Measurements from ENCODE around the gene TROAP.

The TROAP gene

DNA sequence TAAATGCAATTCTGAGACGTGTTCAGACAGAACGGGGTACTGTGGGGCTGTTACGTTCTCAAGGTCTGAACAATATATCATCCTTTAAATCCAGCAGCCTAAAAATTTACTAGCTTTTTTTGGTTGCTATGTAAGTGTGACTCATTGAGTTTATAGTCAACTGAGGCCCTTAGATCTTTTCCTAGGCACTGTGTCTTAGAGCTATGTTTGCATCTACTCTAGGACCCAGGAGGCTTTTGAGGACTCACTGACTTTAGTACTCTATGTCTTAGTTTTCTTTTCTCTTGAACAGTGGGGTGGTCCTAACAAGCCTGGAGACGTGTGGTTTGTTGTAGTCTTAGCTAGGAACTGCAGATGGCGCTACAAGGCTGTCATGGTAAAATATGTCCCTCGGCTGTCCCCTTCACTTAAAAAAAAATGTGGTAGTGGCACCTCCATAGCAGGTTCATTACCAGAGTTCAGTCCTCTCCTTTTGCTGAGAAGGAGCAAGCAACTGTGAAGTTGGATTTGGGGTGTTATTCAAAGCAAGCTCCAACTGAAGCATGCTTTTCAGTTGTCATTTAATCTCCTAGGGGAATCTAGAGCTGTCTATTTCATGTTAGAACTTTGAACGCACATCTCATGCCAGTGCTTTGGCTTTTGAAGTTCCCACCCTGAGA lies 35.6 kb downstream of the TROAP start (continued):
- TF ChIP-seq, protein P1, sequence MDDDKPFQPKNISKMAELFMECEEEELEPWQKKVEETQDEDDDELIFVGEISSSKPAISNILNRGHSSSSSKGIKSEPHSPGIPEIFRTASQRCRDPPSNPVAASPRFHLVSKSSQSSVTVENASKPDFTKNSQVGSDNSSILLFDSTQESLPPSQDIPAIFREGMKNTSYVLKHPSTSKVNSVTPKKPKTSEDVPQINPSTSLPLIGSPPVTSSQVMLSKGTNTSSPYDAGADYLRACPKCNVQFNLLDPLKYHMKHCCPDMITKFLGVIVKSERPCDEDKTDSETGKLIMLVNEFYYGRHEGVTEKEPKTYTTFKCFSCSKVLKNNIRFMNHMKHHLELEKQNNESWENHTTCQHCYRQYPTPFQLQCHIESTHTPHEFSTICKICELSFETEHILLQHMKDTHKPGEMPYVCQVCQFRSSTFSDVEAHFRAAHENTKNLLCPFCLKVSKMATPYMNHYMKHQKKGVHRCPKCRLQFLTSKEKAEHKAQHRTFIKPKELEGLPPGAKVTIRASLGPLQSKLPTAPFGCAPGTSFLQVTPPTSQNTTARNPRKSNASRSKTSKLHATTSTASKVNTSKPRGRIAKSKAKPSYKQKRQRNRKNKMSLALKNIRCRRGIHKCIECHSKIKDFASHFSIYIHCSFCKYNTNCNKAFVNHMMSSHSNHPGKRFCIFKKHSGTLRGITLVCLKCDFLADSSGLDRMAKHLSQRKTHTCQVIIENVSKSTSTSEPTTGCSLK (tag by site-specific recombination; IDR thresholded peaks at IDR 0.05), result no peak
- TF ChIP-seq IKZF3 (tag by site-specific recombination; IDR thresholded peaks at IDR 0.05), result no peak
- TF ChIP-seq ZNF777 (tag by site-specific recombination; IDR thresholded peaks at IDR 0.05; ENCODE audit: borderline replicate concordance), result no peak
- TF ChIP-seq, protein P2, sequence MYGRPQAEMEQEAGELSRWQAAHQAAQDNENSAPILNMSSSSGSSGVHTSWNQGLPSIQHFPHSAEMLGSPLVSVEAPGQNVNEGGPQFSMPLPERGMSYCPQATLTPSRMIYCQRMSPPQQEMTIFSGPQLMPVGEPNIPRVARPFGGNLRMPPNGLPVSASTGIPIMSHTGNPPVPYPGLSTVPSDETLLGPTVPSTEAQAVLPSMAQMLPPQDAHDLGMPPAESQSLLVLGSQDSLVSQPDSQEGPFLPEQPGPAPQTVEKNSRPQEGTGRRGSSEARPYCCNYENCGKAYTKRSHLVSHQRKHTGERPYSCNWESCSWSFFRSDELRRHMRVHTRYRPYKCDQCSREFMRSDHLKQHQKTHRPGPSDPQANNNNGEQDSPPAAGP (tag by site-specific recombination; IDR thresholded peaks at IDR 0.05), result 0 out of 2 replicates have a peak, but pooled peaks have one; percentile 15
- TF ChIP-seq REPIN1 (tag by site-specific recombination; IDR thresholded peaks at IDR 0.05; ENCODE audit: low read depth), result no peak
- no peak for TF ChIP-seq ZNF274 (IDR thresholded peaks at IDR 0.05; ENCODE audit: low read length)
- no peak for TF ChIP-seq ZNF274 (tag by site-specific recombination; IDR thresholded peaks at IDR 0.05; ENCODE audit: borderline replicate concordance)
- TF ChIP-seq ZNF555 (tag by site-specific recombination; conservative IDR thresholded peaks at IDR 0.05), result no peak
- TF ChIP-seq ZSCAN30 (tag by site-specific recombination; IDR thresholded peaks at IDR 0.05), result no peak
- no peak for TF ChIP-seq PRDM1 (tag by site-specific recombination; IDR thresholded peaks at IDR 0.05)
- no peak for TF ChIP-seq KLF1 (tag by site-specific recombination; IDR thresholded peaks at IDR 0.05)
- TF ChIP-seq, protein P3, sequence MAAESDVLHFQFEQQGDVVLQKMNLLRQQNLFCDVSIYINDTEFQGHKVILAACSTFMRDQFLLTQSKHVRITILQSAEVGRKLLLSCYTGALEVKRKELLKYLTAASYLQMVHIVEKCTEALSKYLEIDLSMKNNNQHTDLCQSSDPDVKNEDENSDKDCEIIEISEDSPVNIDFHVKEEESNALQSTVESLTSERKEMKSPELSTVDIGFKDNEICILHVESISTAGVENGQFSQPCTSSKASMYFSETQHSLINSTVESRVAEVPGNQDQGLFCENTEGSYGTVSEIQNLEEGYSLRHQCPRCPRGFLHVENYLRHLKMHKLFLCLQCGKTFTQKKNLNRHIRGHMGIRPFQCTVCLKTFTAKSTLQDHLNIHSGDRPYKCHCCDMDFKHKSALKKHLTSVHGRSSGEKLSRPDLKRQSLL (tag by site-specific recombination; IDR thresholded peaks at IDR 0.05), result peak; percentile 83; the same call in 1 of the 2 replicates
- TF ChIP-seq, protein P4, sequence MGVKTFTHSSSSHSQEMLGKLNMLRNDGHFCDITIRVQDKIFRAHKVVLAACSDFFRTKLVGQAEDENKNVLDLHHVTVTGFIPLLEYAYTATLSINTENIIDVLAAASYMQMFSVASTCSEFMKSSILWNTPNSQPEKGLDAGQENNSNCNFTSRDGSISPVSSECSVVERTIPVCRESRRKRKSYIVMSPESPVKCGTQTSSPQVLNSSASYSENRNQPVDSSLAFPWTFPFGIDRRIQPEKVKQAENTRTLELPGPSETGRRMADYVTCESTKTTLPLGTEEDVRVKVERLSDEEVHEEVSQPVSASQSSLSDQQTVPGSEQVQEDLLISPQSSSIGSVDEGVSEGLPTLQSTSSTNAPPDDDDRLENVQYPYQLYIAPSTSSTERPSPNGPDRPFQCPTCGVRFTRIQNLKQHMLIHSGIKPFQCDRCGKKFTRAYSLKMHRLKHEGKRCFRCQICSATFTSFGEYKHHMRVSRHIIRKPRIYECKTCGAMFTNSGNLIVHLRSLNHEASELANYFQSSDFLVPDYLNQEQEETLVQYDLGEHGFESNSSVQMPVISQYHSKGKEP (tag by site-specific recombination; IDR thresholded peaks at IDR 0.05), result no peak
- no peak for TF ChIP-seq ZNF121 (tag by site-specific recombination; IDR thresholded peaks at IDR 0.05)
- TF ChIP-seq HOXC10 (CRISPR knock-in tag; IDR thresholded peaks at IDR 0.05), result no peak
- no peak for TF ChIP-seq ZNF416 (tag by site-specific recombination; IDR thresholded peaks at IDR 0.05)
- peak; percentile 14; the same call in 1 of the 2 replicates for TF ChIP-seq GLIS1 (tag by site-specific recombination; IDR thresholded peaks at IDR 0.05)
- TF ChIP-seq, protein P5, sequence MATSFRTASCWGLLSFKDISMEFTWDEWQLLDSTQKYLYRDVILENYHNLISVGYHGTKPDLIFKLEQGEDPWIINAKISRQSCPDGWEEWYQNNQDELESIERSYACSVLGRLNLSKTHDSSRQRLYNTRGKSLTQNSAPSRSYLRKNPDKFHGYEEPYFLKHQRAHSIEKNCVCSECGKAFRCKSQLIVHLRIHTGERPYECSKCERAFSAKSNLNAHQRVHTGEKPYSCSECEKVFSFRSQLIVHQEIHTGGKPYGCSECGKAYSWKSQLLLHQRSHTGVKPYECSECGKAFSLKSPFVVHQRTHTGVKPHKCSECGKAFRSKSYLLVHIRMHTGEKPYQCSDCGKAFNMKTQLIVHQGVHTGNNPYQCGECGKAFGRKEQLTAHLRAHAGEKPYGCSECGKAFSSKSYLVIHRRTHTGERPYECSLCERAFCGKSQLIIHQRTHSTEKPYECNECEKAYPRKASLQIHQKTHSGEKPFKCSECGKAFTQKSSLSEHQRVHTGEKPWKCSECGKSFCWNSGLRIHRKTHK (tag by site-specific recombination; IDR thresholded peaks at IDR 0.05), result no peak
- TF ChIP-seq, protein P6, sequence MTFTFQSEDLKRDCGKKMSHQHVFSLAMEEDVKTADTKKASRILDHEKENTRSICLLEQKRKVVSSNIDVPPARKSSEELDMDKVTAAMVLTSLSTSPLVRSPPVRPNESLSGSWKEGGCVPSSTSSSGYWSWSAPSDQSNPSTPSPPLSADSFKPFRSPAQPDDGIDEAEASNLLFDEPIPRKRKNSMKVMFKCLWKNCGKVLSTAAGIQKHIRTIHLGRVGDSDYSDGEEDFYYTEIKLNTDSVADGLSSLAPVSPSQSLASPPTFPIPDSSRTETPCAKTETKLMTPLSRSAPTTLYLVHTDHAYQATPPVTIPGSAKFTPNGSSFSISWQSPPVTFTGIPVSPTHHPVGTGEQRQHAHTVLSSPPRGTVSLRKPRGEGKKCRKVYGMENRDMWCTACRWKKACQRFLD (tag by site-specific recombination; IDR thresholded peaks at IDR 0.05), result no peak
- no peak for TF ChIP-seq GFI1B (tag by site-specific recombination; IDR thresholded peaks at IDR 0.05)
- peak; percentile 61; the same call in 1 of the 2 replicates for TF ChIP-seq ZNF660 (tag by site-specific recombination; IDR thresholded peaks at IDR 0.05)
- no peak for TF ChIP-seq ZNF664 (tag by site-specific recombination; IDR thresholded peaks at IDR 0.05)
- TF ChIP-seq, protein P7, sequence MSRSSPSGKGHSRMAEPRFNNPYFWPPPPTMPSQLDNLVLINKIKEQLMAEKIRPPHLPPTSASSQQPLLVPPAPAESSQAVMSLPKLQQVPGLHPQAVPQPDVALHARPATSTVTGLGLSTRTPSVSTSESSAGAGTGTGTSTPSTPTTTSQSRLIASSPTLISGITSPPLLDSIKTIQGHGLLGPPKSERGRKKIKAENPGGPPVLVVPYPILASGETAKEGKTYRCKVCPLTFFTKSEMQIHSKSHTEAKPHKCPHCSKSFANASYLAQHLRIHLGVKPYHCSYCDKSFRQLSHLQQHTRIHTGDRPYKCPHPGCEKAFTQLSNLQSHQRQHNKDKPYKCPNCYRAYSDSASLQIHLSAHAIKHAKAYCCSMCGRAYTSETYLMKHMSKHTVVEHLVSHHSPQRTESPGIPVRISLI (tag by site-specific recombination; IDR thresholded peaks at IDR 0.05), result peak; percentile 80; the same call in 1 of the 2 replicates
- no peak for TF ChIP-seq ZXDB (tag by site-specific recombination; IDR thresholded peaks at IDR 0.05)
- TF ChIP-seq ZNF600 (tag by site-specific recombination; IDR thresholded peaks at IDR 0.05), result peak; percentile 80
- TF ChIP-seq ZNF561 (tag by site-specific recombination; IDR thresholded peaks at IDR 0.05; ENCODE audit: borderline replicate concordance), result 0 out of 2 replicates have a peak, but pooled peaks have one; percentile 52
- no peak for TF ChIP-seq ZNF707 (tag by site-specific recombination; IDR thresholded peaks at IDR 0.05)
- TF ChIP-seq ZNF2 (tag by site-specific recombination; IDR thresholded peaks at IDR 0.05), result peak; percentile 71; the same call in 1 of the 2 replicates
- TF ChIP-seq ZNF335 (tag by site-specific recombination; conservative IDR thresholded peaks at IDR 0.05), result peak; percentile 55
- TF ChIP-seq KLF9 (tag by site-specific recombination; IDR thresholded peaks at IDR 0.05; ENCODE audit: low read depth), result no peak
- no peak for TF ChIP-seq ZNF175 (tag by site-specific recombination; IDR thresholded peaks at IDR 0.05)
- peak; percentile 96 for TF ChIP-seq ZNF654 (tag by site-specific recombination; IDR thresholded peaks at IDR 0.05; ENCODE audit: low read depth)

Data from HEK293 (cell line).